HepG2 (cell line): Measurements from ENCODE around the gene CTF1. TPM values are rescaled to one million over a fixed set of nuclear protein-coding genes. Genes with fewer than 3 reads are reported as not detected.

Experiments used
- BHLHE40 ChIP-seq: IDR thresholded peaks from 2 replicates; pipeline ENCODE4 v1.6.1; 2011; ENCODE audit warnings: low read length, improper control_type of control experiment
- BRD4 ChIP-seq: sonication (generic); formaldehyde crosslinking; IDR thresholded peaks from 2 replicates; pipeline ENCODE4 v1.4.0; 2020; ENCODE audit warnings: missing genetic modification reagents
- FOXC1 ChIP-seq: sonication (generic); formaldehyde crosslinking; IDR thresholded peaks from 2 replicates; pipeline ENCODE4 v1.8.0; 2022; ENCODE audit warnings: mild to moderate bottlenecking, missing genetic modification reagents, borderline replicate concordance
- FOXK2 ChIP-seq: fragments of 450-650 bp; IDR thresholded peaks from 2 replicates; pipeline ENCODE4 v1.6.1; 2016
- FOXO1 ChIP-seq: sonication (generic); formaldehyde crosslinking; IDR thresholded peaks from 2 replicates; pipeline ENCODE4 v1.4.0; 2020; ENCODE audit warnings: missing genetic modification reagents
- HNRNPL ChIP-seq: fragments of 200-400 bp; formaldehyde crosslinking; IDR thresholded peaks from 2 replicates; pipeline ENCODE4 v1.6.1; 2017; ENCODE audit warnings: mild to moderate bottlenecking, low read depth, low read length
- HOXA9 ChIP-seq: sonication (generic); formaldehyde crosslinking; IDR thresholded peaks from 2 replicates; pipeline ENCODE4 v1.8.1; 2022; ENCODE audit warnings: missing genetic modification reagents, mild to moderate bottlenecking, moderate library complexity, borderline replicate concordance
- KDM5A ChIP-seq: fragments of 200-600 bp; sonication (generic); IDR thresholded peaks from 2 replicates; pipeline ENCODE4 v1.7.0; 2018; ENCODE audit warnings: antibody characterized with exemption, mild to moderate bottlenecking, low read length, borderline replicate concordance
- MATR3 ChIP-seq: sonication (generic); formaldehyde crosslinking; IDR thresholded peaks from 2 replicates; pipeline ENCODE4 v1.4.0; 2020; ENCODE audit warnings: missing genetic modification reagents
- NR1H2 ChIP-seq: sonication (generic); formaldehyde crosslinking; IDR thresholded peaks from 2 replicates; pipeline ENCODE4 v1.8.1; 2022; ENCODE audit warnings: low read depth, missing genetic modification reagents, borderline replicate concordance
- RFX5 ChIP-seq: IDR thresholded peaks from 2 replicates; pipeline ENCODE4 v1.6.1; 2011; ENCODE audit warnings: low read depth, low read length, improper control_type of control experiment
- ZFP37 ChIP-seq: sonication (generic); formaldehyde crosslinking; IDR thresholded peaks from 2 replicates; pipeline ENCODE4 v1.4.0; 2020; ENCODE audit warnings: missing genetic modification reagents, borderline replicate concordance
- ZGPAT ChIP-seq: IDR thresholded peaks from 2 replicates; pipeline ENCODE4 v1.6.1; 2016; ENCODE audit warnings: mild to moderate bottlenecking
- ZNF24 ChIP-seq: fragments of 450-650 bp; IDR thresholded peaks from 2 replicates; pipeline ENCODE4 v1.6.1; 2017; ENCODE audit warnings: antibody characterized with exemption, mild to moderate bottlenecking
- ZNF34 ChIP-seq: sonication (generic); formaldehyde crosslinking; IDR thresholded peaks from 2 replicates; pipeline ENCODE4 v1.4.0; 2020; ENCODE audit warnings: mild to moderate bottlenecking, missing genetic modification reagents, borderline replicate concordance
- ZNF816 ChIP-seq: sonication (generic); formaldehyde crosslinking; IDR thresholded peaks from 2 replicates; pipeline ENCODE4 v1.8.0; 2022; ENCODE audit warnings: missing genetic modification reagents, mild to moderate bottlenecking, borderline replicate concordance
- polyA plus RNA-seq, 8 experiments: library from polyadenylated mRNA; depleted of rRNA in 3 of 8; stranded (reverse) in 7 of 8; unstranded in 1 of 8; fragments of >200 nt; fragmentation: Illumina TruSeq in 4 of 8; extraction: Trizol in 4 of 8; gene quantifications; 2 replicates each; pipeline versions ENCODE4 v1.2.1 to v1.2.3, GENCODE V29; 2011 to 2016; ENCODE audit warnings: low read depth in 4 of 8, missing spikeins in 1 of 8, mixed read lengths in 1 of 8; ENCODE audit not compliant: insufficient read depth in 1 of 8
- total RNA-seq, 5 experiments: library from RNA; depleted of rRNA; stranded (reverse); fragments of >200 nt; fragmentation: Illumina TruSeq; extraction: Trizol; gene quantifications; 2 replicates each; pipeline ENCODE4 v1.2.3, GENCODE V29; 2016; ENCODE audit warnings: low read depth in 1 of 5
- TF ChIP-seq, protein P1 (sequence below): IDR thresholded peaks from 2 replicates; pipeline ENCODE4 v1.6.1; 2016; ENCODE audit warnings: control low read depth
- TF ChIP-seq, protein P2 (sequence below): sonication (generic); formaldehyde crosslinking; IDR thresholded peaks from 2 replicates; pipeline ENCODE4 v1.4.0; 2020; ENCODE audit warnings: missing genetic modification reagents, borderline replicate concordance
- TF ChIP-seq, protein P3 (sequence below): sonication (generic); formaldehyde crosslinking; IDR thresholded peaks from 2 replicates; pipeline ENCODE4 v1.5.1; 2020; ENCODE audit warnings: missing genetic modification reagents, mild to moderate bottlenecking, borderline replicate concordance
- TF ChIP-seq, protein P4 (sequence below): fragments of 450-650 bp; IDR thresholded peaks from 2 replicates; pipeline ENCODE4 v1.6.1; 2016

CTF1 gene
- total and polyA plus RNA-seq, 2 of the 13 experiments (the other 11 are each of a cell fraction or from before 2014, with no cell fraction given): 0.13 to 1.8 TPM

- TF ChIP-seq, protein P1, sequence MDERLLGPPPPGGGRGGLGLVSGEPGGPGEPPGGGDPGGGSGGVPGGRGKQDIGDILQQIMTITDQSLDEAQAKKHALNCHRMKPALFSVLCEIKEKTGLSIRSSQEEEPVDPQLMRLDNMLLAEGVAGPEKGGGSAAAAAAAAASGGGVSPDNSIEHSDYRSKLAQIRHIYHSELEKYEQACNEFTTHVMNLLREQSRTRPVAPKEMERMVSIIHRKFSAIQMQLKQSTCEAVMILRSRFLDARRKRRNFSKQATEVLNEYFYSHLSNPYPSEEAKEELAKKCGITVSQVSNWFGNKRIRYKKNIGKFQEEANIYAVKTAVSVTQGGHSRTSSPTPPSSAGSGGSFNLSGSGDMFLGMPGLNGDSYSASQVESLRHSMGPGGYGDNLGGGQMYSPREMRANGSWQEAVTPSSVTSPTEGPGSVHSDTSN (CRISPR knock-in tag): no peak
- TF ChIP-seq BRD4 (CRISPR knock-in tag) (no peak), ZFP37 (no peak), KDM5A (no peak), NR1H2 (CRISPR knock-in tag) (no peak), HOXA9 (CRISPR knock-in tag) (no peak), ZNF34 (CRISPR knock-in tag) (no peak), ZNF816 (no peak), MATR3 (CRISPR knock-in tag) (no peak), RFX5 (no peak), FOXO1 (0 out of 2 replicates have a peak, but pooled peaks have one; percentile 20), HNRNPL (no peak), ZNF24 (0 out of 2 replicates have a peak, but pooled peaks have one; percentile 21), ZGPAT (CRISPR knock-in tag) (peak; percentile 5; the same call in 1 of the 2 replicates), FOXC1 (no peak), FOXK2 (no peak), BHLHE40 (0 out of 2 replicates have a peak, but pooled peaks have one; percentile 3)
- TF ChIP-seq, protein P2, sequence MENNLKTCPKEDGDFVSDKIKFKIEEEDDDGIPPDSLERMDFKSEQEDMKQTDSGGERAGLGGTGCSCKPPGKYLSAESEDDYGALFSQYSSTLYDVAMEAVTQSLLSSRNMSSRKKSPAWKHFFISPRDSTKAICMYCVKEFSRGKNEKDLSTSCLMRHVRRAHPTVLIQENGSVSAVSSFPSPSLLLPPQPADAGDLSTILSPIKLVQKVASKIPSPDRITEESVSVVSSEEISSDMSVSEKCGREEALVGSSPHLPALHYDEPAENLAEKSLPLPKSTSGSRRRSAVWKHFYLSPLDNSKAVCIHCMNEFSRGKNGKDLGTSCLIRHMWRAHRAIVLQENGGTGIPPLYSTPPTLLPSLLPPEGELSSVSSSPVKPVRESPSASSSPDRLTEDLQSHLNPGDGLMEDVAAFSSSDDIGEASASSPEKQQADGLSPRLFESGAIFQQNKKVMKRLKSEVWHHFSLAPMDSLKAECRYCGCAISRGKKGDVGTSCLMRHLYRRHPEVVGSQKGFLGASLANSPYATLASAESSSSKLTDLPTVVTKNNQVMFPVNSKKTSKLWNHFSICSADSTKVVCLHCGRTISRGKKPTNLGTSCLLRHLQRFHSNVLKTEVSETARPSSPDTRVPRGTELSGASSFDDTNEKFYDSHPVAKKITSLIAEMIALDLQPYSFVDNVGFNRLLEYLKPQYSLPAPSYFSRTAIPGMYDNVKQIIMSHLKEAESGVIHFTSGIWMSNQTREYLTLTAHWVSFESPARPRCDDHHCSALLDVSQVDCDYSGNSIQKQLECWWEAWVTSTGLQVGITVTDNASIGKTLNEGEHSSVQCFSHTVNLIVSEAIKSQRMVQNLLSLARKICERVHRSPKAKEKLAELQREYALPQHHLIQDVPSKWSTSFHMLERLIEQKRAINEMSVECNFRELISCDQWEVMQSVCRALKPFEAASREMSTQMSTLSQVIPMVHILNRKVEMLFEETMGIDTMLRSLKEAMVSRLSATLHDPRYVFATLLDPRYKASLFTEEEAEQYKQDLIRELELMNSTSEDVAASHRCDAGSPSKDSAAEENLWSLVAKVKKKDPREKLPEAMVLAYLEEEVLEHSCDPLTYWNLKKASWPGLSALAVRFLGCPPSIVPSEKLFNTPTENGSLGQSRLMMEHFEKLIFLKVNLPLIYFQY: no peak; the same call in 1 of the 2 replicates
- TF ChIP-seq, protein P3, sequence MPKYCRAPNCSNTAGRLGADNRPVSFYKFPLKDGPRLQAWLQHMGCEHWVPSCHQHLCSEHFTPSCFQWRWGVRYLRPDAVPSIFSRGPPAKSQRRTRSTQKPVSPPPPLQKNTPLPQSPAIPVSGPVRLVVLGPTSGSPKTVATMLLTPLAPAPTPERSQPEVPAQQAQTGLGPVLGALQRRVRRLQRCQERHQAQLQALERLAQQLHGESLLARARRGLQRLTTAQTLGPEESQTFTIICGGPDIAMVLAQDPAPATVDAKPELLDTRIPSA (CRISPR knock-in tag): no peak
- TF ChIP-seq, protein P4, sequence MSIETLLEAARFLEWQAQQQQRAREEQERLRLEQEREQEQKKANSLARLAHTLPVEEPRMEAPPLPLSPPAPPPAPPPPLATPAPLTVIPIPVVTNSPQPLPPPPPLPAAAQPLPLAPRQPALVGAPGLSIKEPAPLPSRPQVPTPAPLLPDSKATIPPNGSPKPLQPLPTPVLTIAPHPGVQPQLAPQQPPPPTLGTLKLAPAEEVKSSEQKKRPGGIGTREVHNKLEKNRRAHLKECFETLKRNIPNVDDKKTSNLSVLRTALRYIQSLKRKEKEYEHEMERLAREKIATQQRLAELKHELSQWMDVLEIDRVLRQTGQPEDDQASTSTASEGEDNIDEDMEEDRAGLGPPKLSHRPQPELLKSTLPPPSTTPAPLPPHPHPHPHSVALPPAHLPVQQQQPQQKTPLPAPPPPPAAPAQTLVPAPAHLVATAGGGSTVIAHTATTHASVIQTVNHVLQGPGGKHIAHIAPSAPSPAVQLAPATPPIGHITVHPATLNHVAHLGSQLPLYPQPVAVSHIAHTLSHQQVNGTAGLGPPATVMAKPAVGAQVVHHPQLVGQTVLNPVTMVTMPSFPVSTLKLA: no peak
Observed at GRCh38 chr16:30896889-30897733, 697 bp downstream of the CTF1 start (continued).
